Right kidney (tissue), 1 donor: Measurements from ENCODE around the gene UBTD2.
"Not testable (repeated sequence)": the region's sequence is repeated elsewhere in the genome, so short reads cannot be mapped to it uniquely, and the experiment has no call there.

Experiments used
- DNase-seq: peaks from one replicate; pipeline ENCODE4 v3.0.0-alpha.2; 2016

Gene UBTD2

GRCh38 chr5:172252501-172252900 is 31.1 kb downstream of the UBTD2 start:
- DNase-seq, result no peak

GRCh38 chr5:172251419-172251818 is 32.1 kb downstream of the UBTD2 start:
- DNase-seq, result no peak

GRCh38 chr5:172248637-172249036 is 34.9 kb downstream of the UBTD2 start:
- DNase-seq, result no peak

GRCh38 chr5:172245703-172246125 is 37.9 kb downstream of the UBTD2 start:
- DNase-seq, result no peak

GRCh38 chr5:172245046-172245445 is 38.5 kb downstream of the UBTD2 start:
- DNase-seq, result no peak

GRCh38 chr5:172243302-172243701 is 40.3 kb downstream of the UBTD2 start:
- no peak for DNase-seq

- no peak for DNase-seq
These were observed 45.2 kb downstream of the UBTD2 start for GRCh38 chr5:172238334-172238733.

GRCh38 chr5:172235827-172236736 is 47.5 kb downstream of the UBTD2 start:
- DNase-seq, result no peak

GRCh38 chr5:172235132-172235780 is 48.3 kb downstream of the UBTD2 start:
- no peak for DNase-seq

GRCh38 chr5:172234031-172234430 is 49.5 kb downstream of the UBTD2 start:
- no peak for DNase-seq

GRCh38 chr5:172229904-172230303 is 53.7 kb downstream of the UBTD2 start:
- DNase-seq, result no peak

GRCh38 chr5:172224996-172225395 is 58.6 kb downstream of the UBTD2 start:
- no peak for DNase-seq

- DNase-seq, result no peak
These were observed 59.4 kb downstream of the UBTD2 start for GRCh38 chr5:172223901-172224873.

GRCh38 chr5:172219296-172219695 is 64.3 kb downstream of the UBTD2 start:
- DNase-seq, result no peak

- no peak for DNase-seq
These were observed 67.2 kb downstream of the UBTD2 start for GRCh38 chr5:172216345-172216744.

- DNase-seq, result no peak
These were observed 70.4 kb downstream of the UBTD2 start for GRCh38 chr5:172213126-172213525.

GRCh38 chr5:172211676-172212075 is 71.9 kb downstream of the UBTD2 start:
- no peak for DNase-seq

GRCh38 chr5:172209714-172210113 is 73.8 kb downstream of the UBTD2 start:
- DNase-seq, result no peak

- no peak for DNase-seq
These were observed 76.1 kb downstream of the UBTD2 start for GRCh38 chr5:172207511-172207910.

- DNase-seq, result not testable (repeated sequence)
These were observed 77.6 kb downstream of the UBTD2 start for GRCh38 chr5:172205984-172206383.

GRCh38 chr5:172200476-172200875 is 83.1 kb downstream of the UBTD2 start:
- no peak for DNase-seq

GRCh38 chr5:172199446-172199845 is 84.1 kb downstream of the UBTD2 start:
- DNase-seq, result no peak
